Measurements from ENCODE around the gene CHCHD6. TPM values are rescaled to one million over a fixed set of nuclear protein-coding genes. Genes with fewer than 3 reads are reported as not detected.

The CHCHD6 gene
- total RNA-seq, 1 donor from 2014 or later, result 13.1 TPM

DNA sequence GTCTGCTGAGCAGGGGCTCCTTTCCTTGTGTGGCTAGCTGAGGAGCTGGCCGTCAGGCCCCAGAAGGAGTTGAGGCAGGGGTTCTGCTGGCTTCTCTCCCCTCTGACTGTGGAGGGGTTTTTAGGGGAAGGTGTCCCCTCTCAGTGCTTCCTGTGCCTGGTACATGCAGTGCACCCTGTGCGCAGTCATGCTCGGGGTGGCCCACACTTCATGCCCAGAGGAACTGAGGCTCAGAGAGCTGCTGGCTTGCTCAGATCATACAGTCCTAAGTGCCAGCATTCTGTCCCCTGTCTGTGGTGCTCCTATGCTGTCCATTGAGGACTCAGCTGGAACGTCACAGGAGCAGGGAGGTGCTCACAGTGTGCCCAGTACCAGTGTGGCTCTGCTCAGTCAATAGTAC, 211.0 kb downstream of the CHCHD6 start:
- peaks cover 15% of the 10 kb centered on the region for H3K4me1 Mint-ChIP-seq (ENCODE audit: unreplicated experiment)
- no peaks in the 10 kb centered on the region for H3K36me3 Mint-ChIP-seq (ENCODE audit: unreplicated experiment)
- H3K27me3 Mint-ChIP-seq (ENCODE audit: unreplicated experiment), result no peaks in the 10 kb centered on the region
- H3K4me3 Mint-ChIP-seq (ENCODE audit: unreplicated experiment), result no peak overlapping the region
- TF ChIP-seq CTCF (IDR thresholded peaks at IDR 0.05), result no peak
- peaks cover 5% of the 10 kb centered on the region for H3K9me3 Mint-ChIP-seq (ENCODE audit: unreplicated experiment)
- no peak overlapping the region for H3K27ac Mint-ChIP-seq (ENCODE audit: unreplicated experiment)
- no peak for DNase-seq (ENCODE audit: extremely low spot score, unreplicated experiment)

DNA sequence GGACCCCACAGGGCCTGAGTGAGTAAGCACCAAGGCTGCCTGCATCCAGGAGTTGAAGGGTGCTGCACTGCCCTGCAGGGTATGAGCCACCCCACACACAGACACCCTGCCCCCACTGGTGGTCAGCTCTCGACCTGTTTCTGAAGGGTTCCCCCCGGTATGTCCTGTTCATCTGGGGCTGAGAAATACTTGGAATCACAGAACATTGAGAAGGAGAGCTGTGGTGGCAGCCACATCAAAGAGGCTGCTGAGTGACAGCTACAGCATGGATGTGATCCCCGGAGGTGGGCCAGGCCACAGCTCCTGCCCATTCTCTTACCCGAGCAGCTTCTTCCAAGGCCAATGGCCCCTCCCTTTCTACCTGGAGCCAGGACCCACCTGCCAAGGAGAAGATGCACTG, 212.5 kb downstream of the CHCHD6 start:
- H3K4me3 Mint-ChIP-seq (ENCODE audit: unreplicated experiment), result no peak overlapping the region
- no peaks in the 10 kb centered on the region for H3K36me3 Mint-ChIP-seq (ENCODE audit: unreplicated experiment)
- no peak overlapping the region for H3K27ac Mint-ChIP-seq (ENCODE audit: unreplicated experiment)
- no peaks in the 10 kb centered on the region for H3K27me3 Mint-ChIP-seq (ENCODE audit: unreplicated experiment)
- peaks cover 4% of the 10 kb centered on the region for H3K4me1 Mint-ChIP-seq (ENCODE audit: unreplicated experiment)
- no peak for TF ChIP-seq CTCF (IDR thresholded peaks at IDR 0.05)
- peaks cover 8% of the 10 kb centered on the region for H3K9me3 Mint-ChIP-seq (ENCODE audit: unreplicated experiment)
- no peak for DNase-seq (ENCODE audit: extremely low spot score, unreplicated experiment)

DNA sequence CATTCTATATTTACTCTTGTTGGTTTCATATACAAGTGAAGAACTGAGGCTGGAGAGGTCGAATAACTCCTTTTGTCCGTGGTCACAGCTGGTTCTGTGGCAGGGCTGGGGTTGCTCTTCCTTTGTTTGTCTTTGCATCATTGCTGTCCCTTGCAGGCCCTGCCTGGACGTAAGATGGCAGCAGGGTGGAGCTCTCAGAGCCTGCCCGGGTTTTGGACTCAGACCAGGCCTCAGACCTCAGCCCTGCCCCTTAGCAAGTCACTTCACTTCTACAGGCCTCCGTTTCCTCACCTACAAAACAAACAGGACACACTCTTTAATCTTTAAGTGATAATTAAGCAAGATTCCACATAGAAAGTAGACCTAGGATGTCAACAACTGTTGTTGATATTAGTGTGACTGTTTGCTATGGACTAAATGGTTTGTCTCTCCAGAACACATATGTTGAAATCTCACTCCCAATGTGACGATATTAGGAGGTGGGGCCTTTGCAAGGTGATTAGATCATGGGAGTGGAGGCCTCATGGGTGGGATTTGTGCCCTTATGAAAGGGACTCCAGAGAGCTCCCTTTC, 213.3 kb downstream of the CHCHD6 start:
- H3K27me3 Mint-ChIP-seq (ENCODE audit: unreplicated experiment), result no peaks in the 10 kb centered on the region
- H3K27ac Mint-ChIP-seq (ENCODE audit: unreplicated experiment), result no peak overlapping the region
- no peak overlapping the region for H3K4me3 Mint-ChIP-seq (ENCODE audit: unreplicated experiment)
- H3K36me3 Mint-ChIP-seq (ENCODE audit: unreplicated experiment), result no peaks in the 10 kb centered on the region
- no peaks in the 10 kb centered on the region for H3K4me1 Mint-ChIP-seq (ENCODE audit: unreplicated experiment)
- H3K9me3 Mint-ChIP-seq (ENCODE audit: unreplicated experiment), result peaks cover 8% of the 10 kb centered on the region
- no peak for DNase-seq (ENCODE audit: extremely low spot score, unreplicated experiment)
- no peak for TF ChIP-seq CTCF (IDR thresholded peaks at IDR 0.05)

DNA sequence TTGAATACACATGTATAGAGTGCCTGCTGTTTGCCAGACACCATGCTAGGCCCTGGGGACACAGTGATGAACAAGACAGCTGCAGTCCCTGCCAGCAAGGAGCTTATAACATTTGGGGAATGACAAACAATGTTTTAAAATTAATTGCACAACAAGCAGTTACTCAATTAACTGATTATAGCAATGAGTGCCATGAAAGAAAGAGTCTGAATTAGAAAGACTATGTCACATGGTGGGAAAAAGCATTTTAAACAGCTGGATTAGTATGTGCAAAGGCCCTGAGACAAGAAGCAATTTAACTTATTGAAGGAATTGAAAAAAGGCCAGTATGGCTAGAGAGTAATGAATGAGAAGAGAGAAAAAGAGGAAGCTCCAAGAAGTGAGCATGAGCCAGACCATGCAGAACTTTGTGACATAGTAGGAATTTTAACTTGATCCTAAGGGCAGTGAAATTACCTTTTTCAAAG, 214.3 kb downstream of the CHCHD6 start:
- Mint-ChIP-seq H3K9me3 (ENCODE audit: unreplicated experiment) (peaks cover 8% of the 10 kb centered on the region), H3K4me1 (ENCODE audit: unreplicated experiment) (no peaks in the 10 kb centered on the region), H3K27ac (ENCODE audit: unreplicated experiment) (no peak overlapping the region), H3K36me3 (ENCODE audit: unreplicated experiment) (no peaks in the 10 kb centered on the region), H3K4me3 (ENCODE audit: unreplicated experiment) (no peak overlapping the region), H3K27me3 (ENCODE audit: unreplicated experiment) (no peaks in the 10 kb centered on the region)
- DNase-seq (ENCODE audit: extremely low spot score, unreplicated experiment), result no peak
- no peak for TF ChIP-seq CTCF (IDR thresholded peaks at IDR 0.05)

DNA sequence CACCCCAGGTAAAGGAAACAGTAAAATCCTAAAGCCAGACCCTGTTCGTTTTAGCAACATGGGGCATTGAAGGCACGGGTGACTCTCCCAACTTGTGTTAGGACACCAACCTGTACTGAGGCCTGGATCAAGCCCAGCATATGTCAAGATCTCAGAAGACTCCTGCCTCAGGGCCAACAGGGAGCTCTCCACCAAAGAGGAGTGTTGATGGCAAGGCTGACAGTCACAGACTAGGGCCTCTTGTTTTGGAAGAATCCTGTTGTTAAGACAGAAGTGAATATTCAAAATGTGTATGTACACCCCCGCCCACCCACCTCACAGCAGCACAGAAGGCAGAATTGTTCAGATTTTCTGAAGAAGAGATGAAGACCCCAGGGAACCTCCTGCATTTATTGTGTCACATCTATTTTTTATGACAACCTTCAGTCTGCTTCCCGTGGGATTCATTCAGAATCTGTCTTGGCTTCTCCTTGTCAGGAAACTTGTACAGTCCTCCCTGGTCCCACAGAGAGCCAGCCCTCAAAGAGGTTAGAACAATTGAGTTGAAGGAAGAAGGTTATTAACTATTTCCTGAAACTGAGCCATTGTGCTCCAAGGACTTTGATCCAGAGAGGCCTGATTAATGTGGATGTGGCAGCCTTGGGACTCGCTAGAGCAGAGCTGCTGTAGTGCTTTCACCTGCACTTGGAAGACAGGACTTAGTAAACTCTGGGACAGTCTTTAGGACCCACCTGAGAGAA, 217.2 kb downstream of the CHCHD6 start:
- TF ChIP-seq CTCF (IDR thresholded peaks at IDR 0.05), result no peak
- no peak overlapping the region for H3K27ac Mint-ChIP-seq (ENCODE audit: unreplicated experiment)

More for the DNA sequence above, 217.2 kb downstream of the CHCHD6 start:
- no peak overlapping the region for H3K4me3 Mint-ChIP-seq (ENCODE audit: unreplicated experiment)
- H3K36me3 Mint-ChIP-seq (ENCODE audit: unreplicated experiment), result no peaks in the 10 kb centered on the region
- H3K27me3 Mint-ChIP-seq (ENCODE audit: unreplicated experiment), result no peaks in the 10 kb centered on the region
- peaks cover 8% of the 10 kb centered on the region for H3K9me3 Mint-ChIP-seq (ENCODE audit: unreplicated experiment)
- H3K4me1 Mint-ChIP-seq (ENCODE audit: unreplicated experiment), result peaks cover 13% of the 10 kb centered on the region
- no peak for DNase-seq (ENCODE audit: extremely low spot score, unreplicated experiment)
